Stimulated activated CD4-positive, alpha-beta T cell treated with anti-CD3 and anti-CD28 coated beads, Interleukin-1b, Interleukin-23, amount 100 ng/mL, for 1 hour (primary cell): ENCODE results near the gene SP140.
"Not testable (repeated sequence)": the region's sequence is repeated elsewhere in the genome, so short reads cannot be mapped to it uniquely, and the experiment has no call there.

Source experiments
- DNase-seq, 2 donors: peaks; one replicate each; pipeline ENCODE4 v3.0.0-alpha.2; 2020; ENCODE audit warnings: low read depth in 2 of 2

SP140 gene

GRCh38 chr2:230226051-230226551, 565 bp downstream of the SP140 start:
- no peak for DNase-seq

DNA sequence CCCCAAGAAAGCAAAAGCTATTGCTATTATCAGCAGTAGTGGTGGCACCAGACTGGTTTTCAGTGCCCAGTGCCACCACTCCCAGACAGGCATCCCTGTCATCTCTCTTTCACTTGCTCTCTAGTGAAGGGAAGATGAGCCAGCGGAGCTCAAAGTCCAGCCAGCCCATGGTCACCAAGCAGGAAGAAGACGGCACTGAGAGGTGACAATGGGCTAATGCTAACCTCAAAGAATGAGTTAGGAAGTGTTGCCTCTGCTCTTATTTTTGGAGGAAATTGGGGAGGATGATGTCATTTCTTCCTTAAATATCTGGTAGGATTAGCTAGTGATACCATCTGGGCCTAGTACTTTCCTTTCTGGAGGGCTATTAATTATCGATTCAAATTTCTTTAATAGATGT, 1.7 kb downstream of the SP140 start:
- DNase-seq = no peak

DNA sequence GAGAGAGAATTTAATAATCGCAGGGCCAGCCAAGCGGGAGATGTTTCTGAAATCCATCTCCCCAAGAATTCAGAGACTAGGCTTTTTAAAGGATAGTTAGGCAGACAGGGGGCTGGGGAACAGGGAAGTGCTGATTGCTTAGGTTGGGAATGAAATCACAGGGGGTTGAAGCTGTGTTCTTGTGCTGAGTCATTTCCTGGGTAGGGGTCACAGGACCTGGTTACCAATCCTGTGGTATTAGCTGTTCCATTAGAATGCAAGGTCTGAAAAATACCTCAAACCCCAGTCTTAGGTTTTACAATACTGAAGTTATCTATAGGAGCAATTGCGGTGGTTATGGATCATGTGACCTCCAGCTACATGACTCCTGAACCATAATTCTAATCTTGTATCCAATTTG, 4.6 kb downstream of the SP140 start:
- DNase-seq = no peak

DNA sequence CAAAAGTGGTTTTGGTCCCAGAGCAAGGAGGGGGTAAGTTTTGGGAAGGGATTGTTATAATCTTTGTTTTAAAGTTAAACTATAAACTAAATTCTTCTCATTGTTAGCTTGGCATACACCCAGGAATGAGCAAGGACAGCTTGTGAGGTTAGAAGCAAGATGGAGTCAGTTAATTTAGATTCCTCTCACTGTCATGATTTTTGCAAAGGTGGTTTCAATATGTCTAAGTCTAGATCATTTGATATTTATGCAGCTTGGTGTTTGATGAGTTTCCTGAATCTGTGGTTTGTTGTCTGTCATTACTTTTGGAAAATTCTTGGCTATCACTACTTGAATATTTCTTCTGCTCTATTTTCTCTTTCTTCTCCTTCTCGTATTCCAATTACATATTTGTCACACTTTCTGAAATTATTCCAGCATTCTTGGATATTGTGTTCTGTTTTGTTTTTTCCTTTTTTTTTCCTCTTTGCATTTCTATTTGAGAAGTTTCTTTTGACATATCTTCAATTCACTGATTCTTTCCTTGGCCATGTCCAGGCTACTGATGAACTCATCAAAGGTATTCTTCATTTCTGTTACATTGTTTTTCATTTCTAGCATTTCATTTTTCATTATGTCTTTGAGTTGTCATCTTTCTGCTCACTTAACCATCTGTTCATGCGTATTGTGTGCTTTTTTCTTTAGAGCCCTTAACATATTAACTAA, 5.1 kb downstream of the SP140 start:
- no peak for DNase-seq

DNA sequence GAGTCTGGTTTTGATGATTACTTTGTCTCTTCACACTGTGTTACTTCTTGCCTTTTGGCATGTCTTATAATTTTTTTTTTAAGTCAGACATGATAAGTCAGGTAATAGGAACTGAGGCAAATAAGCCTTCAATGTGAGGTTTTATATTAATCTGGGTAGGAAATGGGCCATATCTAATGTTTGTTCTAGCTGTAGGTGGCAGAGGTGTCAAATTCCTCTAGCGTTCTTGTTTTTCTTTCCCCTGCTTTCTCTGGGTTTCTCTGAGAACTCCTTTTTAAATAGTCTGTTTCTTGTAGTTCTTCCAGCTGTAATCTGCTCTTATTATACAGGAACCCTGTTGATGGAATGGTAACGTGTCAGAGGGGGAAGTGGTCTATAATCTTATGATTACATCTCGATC, 5.7 kb downstream of the SP140 start:
- DNase-seq = no peak

DNA sequence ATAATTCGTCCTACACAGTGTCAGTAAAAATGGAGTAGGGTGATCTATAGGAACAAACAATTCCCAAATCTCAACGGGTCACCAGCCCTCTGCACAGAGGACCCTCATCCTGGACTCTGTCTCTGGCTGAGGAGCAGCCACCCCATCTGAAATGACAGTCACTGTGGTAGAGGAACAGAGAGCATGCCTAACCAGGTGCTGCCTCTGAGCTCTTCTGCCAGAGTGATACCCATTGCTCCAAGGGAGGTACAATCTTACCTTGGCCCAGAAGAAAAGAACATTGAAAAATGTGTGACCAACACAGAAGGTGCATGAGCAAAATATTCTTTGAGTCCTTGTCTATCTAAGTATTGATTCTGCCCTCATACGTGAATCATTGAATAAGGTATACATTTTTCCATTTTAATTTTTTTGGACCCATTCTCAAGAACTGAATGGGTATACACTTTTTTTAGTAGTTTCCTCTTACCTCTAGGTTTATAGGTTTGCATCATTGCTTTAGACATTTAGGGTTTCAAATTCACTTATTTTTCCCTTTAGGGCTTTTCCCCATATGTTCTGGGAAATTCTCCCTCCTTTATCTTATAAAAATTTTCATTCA, 8.7 kb downstream of the SP140 start:
- DNase-seq = no peak

DNA sequence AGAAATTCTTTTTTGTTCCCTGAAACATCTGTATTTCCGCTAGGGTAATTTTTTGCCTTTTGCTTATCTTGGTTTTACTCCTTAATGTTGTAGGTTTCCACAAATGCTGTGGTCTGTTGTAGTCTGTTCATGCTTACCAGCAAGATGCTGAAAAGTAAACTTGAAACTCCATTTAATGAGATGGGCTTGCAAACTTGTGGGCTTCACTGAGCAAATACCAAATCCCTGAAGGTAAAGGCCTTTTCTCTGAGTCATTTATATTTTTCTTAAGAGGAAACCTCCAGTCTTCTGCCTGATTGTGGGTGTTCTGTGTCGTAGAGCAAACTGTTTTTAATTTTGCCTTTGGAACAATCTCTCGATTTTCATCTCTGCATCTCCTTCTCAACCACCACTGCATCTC, 9.3 kb downstream of the SP140 start:
- no peak for DNase-seq

- DNase-seq = no peak
Observed at GRCh38 chr2:230244211-230244610, 18.7 kb downstream of the SP140 start.

DNA sequence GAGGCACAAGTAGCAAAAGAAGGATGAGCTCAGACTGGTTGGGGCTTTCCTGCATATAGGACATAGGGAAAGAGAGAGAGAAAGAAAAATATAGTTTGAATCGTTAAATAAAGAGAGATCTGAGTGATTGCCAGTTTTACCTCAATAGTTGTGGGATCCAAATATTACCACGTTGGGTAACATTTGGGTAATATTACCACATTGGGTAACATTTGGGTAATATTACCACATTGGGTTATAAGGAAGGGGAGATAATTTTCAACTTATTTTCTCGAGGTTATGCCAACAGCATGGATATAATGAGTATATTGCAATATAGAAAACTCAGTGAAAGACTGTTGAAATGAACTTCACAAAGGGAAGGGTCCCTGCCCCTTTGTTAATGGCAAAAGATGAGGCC, 20.7 kb downstream of the SP140 start:
- no peak for DNase-seq

- no peak for DNase-seq
Observed at GRCh38 chr2:230250231-230250630, 24.7 kb downstream of the SP140 start.

DNA sequence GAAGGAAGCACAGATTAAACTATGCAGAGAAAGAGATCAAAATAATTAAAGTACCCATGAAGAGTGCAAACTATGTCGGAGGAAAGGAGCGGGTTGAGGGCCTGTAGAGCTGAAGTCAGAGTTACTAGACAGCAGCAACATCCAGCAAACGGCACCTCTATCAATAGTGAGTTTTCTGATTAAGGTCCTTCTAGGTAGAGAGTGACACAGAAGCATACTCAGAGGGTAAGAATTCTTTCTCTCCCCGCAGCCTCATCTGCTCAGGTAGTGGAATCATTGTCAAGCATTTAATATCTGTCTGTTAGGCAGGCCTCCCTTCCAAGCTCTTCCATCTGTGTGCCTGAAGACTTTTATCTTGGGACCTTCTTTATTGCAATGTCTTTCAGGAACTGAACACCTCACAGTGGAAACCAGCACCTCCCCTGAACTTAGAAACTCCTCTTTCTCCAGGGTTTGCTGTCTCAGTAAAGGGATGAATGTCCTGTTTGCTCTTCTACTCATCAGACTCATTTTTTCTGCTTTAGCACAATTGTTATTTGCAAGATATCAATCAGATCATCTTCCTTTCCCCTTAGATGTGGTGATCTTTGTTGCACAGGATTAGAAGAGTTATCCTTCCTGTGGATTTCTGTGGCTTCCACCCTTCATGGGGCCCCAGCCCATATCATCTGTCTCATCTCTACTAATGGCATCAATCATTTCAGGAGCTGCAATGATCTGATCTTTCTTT, 28.8 kb downstream of the SP140 start:
- DNase-seq = no peak

- no peak for DNase-seq
Observed at GRCh38 chr2:230256733-230257332, 31.3 kb downstream of the SP140 start.

GRCh38 chr2:230258483-230258882, 32.9 kb downstream of the SP140 start:
- DNase-seq = no peak

DNA sequence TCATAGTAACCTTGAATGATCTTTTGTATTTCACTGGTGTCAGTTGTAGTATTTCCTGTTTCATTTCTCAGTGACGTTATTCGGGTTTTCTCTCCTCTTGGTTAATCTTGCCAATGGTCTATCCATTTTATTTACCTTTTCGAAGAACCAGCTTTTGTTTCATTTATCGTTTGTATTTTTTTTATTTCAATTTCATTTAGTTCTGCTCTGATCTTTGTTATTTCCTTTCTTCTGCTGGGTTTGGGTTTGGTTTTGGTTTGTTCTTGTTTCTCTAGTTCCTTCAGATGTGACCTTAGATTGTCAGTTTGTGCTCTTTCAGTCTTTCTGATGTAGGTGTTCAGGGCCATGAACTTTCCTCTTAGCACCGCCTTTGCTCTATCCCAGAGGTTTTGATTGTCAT, 36.7 kb downstream of the SP140 start:
- DNase-seq = no peak

GRCh38 chr2:230264945-230265344, 39.4 kb downstream of the SP140 start:
- DNase-seq = not testable (repeated sequence)

GRCh38 chr2:230266638-230267037, 41.1 kb downstream of the SP140 start:
- no peak for DNase-seq

- DNase-seq = no peak
Observed at GRCh38 chr2:230267059-230267458, 41.5 kb downstream of the SP140 start.

GRCh38 chr2:230267556-230267955, 42.0 kb downstream of the SP140 start:
- DNase-seq = no peak

DNA sequence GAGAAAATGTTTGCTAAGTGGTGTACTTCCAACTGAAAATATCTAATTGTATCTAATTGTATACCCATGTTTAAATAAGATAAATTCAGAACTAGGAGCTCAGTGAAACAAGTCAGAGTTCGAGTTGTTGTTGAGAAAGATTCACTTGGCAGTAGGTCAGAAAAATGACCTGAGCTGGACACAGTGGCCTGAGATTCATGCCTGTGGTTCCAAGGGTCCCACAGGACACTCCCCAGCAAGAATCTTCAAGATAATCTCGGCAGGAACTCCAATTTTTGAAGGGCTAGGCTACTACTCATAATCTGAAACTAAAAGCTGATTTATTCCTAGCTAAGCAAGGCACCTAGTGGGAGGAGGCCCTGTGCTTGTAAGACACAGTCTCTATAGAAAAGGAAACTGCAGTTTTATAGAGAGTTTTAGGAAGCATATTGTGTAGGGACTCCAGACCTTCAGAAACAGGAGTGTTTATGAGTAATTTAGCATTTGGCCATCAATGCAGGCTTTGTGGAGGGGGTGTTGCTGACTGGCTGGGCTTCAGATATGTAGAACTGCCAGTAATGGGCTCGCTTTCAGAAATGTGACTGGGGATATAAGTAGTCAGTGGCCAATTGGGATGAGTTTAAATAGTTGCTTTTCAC, 43.2 kb downstream of the SP140 start:
- DNase-seq = no peak

GRCh38 chr2:230269715-230270114, 44.2 kb downstream of the SP140 start:
- DNase-seq = no peak

GRCh38 chr2:230282936-230283335, 57.4 kb downstream of the SP140 start:
- DNase-seq = no peak

GRCh38 chr2:230286048-230286447, 60.5 kb downstream of the SP140 start:
- no peak for DNase-seq
